Jurkat, Clone E6-1 (cell line): ENCODE data around the gene ERVV-1. TPM values are rescaled to one million over a fixed set of nuclear protein-coding genes. Genes with fewer than 3 reads are reported as not detected.
A peak's percentile ranks its signal among the peaks of the same experiment; 100 is the strongest.
"Not testable (repeated sequence)": the region's sequence is repeated elsewhere in the genome, so short reads cannot be mapped to it uniquely, and the experiment has no call there.

Experiments used
- DNase-seq: peaks from one replicate; pipeline ENCODE4 v3.0.0-alpha.2; 2011; ENCODE audit warnings: low read depth, low spot score
- H3K4me3 ChIP-seq: 2 replicates; pipeline ENCODE4 v1.5.1; 2011; ENCODE audit warnings: mild to moderate bottlenecking, low read length, control low read depth, moderate library complexity
- polyA plus RNA-seq: library from polyadenylated mRNA; unstranded; fragments of >200 nt; gene quantifications from one replicate; pipeline ENCODE4 v1.2.1, GENCODE V29; 2012; ENCODE audit warnings: missing spikeins; ENCODE audit not compliant: insufficient read length, insufficient read depth

Gene ERVV-1, protein sequence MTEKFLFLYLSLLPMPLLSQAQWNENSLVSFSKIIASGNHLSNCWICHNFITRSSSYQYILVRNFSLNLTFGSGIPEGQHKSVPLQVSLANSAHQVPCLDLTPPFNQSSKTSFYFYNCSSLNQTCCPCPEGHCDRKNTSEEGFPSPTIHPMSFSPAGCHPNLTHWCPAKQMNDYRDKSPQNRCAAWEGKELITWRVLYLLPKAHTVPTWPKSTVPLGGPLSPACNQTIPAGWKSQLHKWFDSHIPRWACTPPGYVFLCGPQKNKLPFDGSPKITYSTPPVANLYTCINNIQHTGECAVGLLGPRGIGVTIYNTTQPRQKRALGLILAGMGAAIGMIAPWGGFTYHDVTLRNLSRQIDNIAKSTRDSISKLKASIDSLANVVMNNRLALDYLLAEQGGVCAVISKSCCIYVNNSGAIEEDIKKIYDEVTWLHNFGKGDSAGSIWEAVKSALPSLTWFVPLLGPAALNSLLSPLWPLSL
- polyA plus RNA-seq: not detected

DNA sequence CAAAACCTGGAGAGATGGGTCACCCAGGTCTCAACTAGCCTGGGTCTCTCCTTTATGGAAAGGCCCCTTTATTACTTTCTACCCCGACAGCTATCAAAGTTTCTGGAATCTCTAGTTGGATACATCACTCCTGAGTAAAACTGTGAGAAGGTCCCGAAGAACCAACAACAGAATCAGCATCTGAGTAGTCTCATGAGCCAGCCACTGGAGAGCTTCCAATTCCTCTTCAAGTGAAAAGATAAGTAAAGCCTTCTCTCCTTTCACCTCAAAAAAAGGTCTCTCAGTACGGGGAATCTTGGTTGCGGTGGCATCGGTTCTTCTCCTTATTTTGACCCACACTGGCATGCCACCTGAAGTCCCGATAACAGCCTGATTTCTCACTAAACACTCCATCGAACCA lies at the start of gene ERVV-1:
Gene ERVV-1 (plus strand): TSS at position 301 of the 400 bp plus-strand sequence. CDS start 170 bp downstream, outside the sequence.
- no peak for DNase-seq
- no peak within 1 kb of the TSS for H3K4me3 ChIP-seq

DNA sequence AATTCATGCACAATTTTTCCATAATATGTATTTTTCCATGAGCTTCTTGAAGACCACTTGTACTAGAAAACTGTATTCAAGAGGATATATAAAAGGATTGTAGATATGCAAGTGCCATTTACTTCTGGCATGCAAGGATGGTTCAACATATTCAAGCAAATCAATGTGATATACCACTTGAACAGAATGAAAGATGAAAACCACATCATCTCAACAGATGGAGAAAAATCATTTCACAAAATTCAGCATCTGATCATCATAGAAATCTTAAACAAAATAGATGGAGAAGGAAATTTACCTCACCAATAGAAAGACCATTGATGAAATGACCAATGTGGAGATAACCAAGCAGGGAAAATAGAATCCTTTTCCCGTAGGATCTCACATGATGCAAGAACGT lies 45.9 kb upstream of the ERVV-1 start:
- H3K4me3 ChIP-seq: no peak overlapping the region
- no peak for DNase-seq

GRCh38 chr19:52981329-52981728 lies 32.4 kb upstream of the ERVV-1 start:
- DNase-seq: no peak
- H3K4me3 ChIP-seq: no peak overlapping the region

DNA sequence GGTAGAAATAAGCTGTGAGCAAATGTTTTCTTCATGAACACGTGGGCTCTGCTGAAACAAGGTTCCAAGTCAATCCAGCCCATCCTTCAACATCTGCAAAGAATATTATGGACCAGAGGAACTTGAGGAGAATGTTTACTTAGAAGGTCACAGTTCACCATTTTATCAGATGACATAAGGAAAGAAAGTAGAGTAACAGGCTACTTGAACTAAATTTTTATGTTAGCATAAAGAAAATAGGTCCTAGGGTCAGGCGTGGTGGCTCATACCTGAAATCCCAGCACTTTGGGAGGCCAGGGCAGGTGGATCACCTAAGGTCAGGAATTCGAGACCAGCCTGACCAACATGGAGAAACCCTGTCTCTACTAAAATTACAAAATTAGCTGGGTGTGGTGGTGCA lies 30.6 kb upstream of the ERVV-1 start:
- H3K4me3 ChIP-seq, DNase-seq: not testable (repeated sequence)

DNA sequence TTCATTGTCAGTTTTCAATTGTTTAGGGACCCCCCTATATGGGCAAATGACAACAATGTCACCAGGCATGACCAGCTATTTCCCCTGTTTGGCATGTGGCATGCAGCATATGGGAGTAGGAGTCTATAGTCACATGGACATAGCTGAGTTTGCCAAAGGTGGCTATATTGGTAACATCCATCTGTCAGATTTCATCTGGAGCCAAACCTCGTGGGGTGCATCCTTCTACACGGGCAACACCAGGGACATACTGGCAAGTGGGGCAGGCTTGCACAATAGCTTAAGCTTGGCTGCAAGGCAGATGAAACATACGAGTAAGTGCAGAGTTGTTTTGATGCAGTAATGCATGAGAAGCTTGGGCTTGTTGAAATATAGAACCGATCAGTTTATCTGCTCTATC lies 26.5 kb upstream of the ERVV-1 start:
- no peak overlapping the region for H3K4me3 ChIP-seq

GRCh38 chr19:52988506-52988905 lies 25.2 kb upstream of the ERVV-1 start:
- no peak for DNase-seq
- no peak overlapping the region for H3K4me3 ChIP-seq

More for the DNA sequence above, 26.5 kb upstream of the ERVV-1 start:
- no peak for DNase-seq

DNA sequence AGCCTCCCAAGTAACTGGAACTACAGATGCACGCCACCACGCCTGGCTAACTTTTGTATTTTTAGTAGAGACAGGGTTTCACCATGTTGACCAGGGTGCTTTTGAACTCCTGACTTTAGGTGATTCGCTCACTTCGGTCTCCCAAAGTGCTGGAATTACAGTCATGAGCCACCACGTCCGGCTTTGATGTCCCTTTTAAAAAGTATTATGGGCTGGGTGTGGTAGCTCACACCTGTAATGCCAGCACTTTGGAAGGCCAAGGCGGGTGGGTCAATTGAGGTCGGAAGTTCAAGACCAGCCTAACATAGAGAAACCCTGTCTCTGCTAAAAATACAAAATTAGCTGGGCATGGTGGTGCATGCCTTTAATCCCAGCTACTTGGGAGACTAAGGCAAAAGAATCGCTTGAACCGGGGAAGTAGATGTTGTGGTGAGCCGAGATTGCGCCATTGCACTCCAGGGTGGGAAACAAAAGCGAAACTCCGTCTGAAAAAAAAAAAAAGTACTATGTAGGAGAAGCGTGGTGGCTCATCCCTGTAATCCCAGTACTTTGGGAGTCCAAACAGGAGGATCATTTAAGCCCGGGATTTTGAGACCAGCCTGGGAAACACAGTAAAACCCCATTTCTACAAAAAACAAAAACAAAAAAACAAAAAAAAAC lies 22.8 kb upstream of the ERVV-1 start:
- no peak overlapping the region for H3K4me3 ChIP-seq
- DNase-seq: no peak

DNA sequence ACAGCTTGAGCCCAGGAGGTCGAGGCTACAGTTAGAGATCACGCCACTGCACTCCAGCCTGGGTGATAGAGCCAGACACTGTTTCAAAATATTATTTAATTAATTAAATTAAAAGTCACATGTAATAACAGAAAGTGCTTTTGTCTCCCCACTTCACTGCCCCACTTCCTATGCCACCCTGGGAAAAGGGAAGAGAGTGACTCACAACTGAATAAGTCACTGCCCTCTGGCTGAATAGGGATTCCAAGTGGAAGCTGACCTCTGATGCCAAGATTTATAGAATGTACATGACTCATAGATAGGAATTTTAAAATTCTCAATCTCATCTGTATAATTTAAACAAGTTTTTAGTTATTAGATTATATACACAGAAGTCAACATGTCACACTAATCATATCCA lies 22.2 kb upstream of the ERVV-1 start:
- no peak overlapping the region for H3K4me3 ChIP-seq
- DNase-seq: no peak

DNA sequence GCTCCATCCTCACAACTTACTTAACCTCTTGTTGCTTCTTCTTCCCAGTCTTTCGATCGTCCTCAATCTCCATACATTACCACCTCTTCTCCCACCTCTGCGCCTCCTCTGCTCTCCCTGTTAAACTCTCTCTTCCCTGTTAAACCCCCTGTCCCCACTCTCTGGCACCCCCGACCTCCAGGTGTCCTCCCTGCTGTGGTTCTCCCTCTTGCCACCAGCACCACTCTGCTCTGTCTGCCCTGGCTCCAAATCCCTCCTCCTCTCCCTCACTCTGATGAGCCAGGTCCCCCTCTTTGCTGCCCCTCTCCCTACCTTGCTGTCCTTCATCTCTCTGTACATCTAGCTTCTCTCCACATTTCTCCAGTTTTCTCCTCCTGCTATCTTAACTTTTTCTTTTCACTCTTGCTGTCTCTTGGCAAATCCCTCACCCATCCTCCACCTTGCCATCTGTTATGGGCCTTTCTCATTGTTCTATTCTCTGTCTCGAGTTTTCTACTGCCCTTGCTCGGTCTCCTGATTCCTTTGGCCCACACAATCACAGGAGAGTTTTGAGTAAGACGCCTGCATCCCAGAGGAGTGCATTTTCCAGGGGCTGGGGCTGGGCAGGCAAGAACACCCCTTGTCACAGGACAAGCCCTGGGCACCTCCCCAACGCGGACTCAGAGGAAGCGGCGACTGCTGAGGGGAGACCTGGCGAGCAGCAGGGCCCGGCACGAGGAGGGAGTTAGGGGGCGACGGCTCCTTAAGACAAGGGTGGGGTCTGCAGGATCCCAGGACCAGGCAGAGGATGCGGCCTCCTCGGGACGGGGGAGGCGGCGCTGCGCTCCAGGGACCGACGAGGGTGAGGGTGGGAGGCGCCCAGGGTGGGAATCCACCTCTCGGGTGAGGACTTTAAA lies 21.4 kb upstream of the ERVV-1 start:
- no peak for DNase-seq
- no peak overlapping the region for H3K4me3 ChIP-seq

GRCh38 chr19:52993342-52994178 lies 20.2 kb upstream of the ERVV-1 start:
- H3K4me3 ChIP-seq: no peak overlapping the region
- DNase-seq: peak; percentile 6

- H3K4me3 ChIP-seq: no peak overlapping the region
- no peak for DNase-seq
Measured at GRCh38 chr19:52995711-52996110, 18.0 kb upstream of the ERVV-1 start.

DNA sequence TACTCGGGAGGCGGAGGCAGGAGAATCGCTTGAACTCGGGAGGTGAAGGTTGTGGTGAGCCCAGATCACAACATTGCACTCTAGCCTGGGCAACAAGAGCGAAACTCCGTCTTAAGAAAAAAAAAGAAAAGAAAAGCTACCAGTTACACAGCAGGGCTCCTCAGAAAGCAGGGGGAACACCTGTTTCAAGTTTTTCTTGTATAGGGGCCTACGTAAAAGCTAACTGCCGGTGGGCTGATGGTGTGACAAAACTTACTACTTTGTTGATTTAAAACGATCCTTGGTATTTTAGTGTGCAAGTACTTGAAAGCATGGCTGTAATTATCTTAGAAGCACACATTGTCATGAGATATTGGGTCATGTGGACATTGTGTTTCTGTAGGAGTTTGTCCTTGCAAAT lies 15.7 kb upstream of the ERVV-1 start:
- no peak for DNase-seq
- no peak overlapping the region for H3K4me3 ChIP-seq

DNA sequence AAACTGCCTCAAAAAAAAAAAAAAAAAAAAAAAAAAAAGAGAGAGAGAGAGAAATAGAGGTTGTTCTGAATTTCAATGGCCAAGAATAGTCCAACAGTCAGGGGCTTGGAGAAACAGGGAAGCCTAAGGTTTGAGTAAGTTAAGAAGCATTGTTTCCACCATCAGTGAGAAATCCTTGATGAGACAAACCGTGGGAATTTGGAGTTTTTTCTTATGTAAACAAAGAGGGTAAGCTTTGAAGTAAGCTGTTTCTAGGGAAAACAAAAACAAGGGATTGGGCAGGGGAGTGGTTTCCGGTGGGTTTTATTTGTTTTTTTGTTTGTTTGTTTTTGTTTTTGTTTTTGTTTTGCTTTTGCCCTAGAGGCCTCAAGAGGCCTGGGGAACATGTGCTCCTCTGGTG lies 11.2 kb upstream of the ERVV-1 start:
- no peak overlapping the region for H3K4me3 ChIP-seq
- DNase-seq: no peak

- DNase-seq: no peak
- H3K4me3 ChIP-seq: no peak overlapping the region
Measured at GRCh38 chr19:53004242-53004641, 9.5 kb upstream of the ERVV-1 start.

- no peak for DNase-seq
Measured at GRCh38 chr19:53007200-53007599, 6.5 kb upstream of the ERVV-1 start.

GRCh38 chr19:53007606-53008005 lies 6.1 kb upstream of the ERVV-1 start:
- no peak overlapping the region for H3K4me3 ChIP-seq
- no peak for DNase-seq

More at GRCh38 chr19:53007200-53007599, 6.5 kb upstream of the ERVV-1 start:
- no peak overlapping the region for H3K4me3 ChIP-seq

GRCh38 chr19:53008061-53008778 lies 5.5 kb upstream of the ERVV-1 start:
- no peak for DNase-seq
- H3K4me3 ChIP-seq: no peak overlapping the region

- DNase-seq: no peak
- no peak overlapping the region for H3K4me3 ChIP-seq
Measured at GRCh38 chr19:53010494-53010893, 3.2 kb upstream of the ERVV-1 start.
